ENCODE results near the gene RGL3. TPM values are rescaled to one million over a fixed set of nuclear protein-coding genes. Genes with fewer than 3 reads are reported as not detected.
"Not testable (repeated sequence)": the region's sequence is repeated elsewhere in the genome, so short reads cannot be mapped to it uniquely, and the experiment has no call there.

The RGL3 gene
- total RNA-seq, 6 experiments from 2014 or later = 6.7 to 26.6 (median 19.7) TPM

DNA sequence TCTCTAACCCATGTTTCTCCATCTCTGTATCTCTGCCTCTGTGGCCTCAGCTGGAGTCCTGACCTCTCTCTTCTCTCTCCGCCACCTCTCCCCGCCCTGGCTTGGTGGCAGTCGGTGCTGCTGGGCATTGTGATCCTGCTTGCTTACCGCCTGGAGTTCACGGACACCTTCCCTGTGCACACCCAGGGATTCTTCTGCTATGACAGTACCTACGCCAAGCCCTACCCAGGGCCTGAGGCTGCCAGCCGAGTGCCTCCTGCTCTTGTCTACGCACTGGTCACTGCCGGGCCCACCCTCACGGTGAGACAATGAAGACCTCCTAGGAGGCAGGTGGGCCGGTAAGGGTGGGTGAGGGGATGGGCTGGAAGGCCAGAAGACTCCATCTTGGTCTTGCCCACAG is 59.7 kb downstream of the RGL3 start:
- ATAC-seq (no peak), DNase-seq (peak in 1 of 3 donors; percentile 47)
- no peak for TF ChIP-seq POLR2A (IDR thresholded peaks at IDR 0.05)
- TF ChIP-seq, protein P1, sequence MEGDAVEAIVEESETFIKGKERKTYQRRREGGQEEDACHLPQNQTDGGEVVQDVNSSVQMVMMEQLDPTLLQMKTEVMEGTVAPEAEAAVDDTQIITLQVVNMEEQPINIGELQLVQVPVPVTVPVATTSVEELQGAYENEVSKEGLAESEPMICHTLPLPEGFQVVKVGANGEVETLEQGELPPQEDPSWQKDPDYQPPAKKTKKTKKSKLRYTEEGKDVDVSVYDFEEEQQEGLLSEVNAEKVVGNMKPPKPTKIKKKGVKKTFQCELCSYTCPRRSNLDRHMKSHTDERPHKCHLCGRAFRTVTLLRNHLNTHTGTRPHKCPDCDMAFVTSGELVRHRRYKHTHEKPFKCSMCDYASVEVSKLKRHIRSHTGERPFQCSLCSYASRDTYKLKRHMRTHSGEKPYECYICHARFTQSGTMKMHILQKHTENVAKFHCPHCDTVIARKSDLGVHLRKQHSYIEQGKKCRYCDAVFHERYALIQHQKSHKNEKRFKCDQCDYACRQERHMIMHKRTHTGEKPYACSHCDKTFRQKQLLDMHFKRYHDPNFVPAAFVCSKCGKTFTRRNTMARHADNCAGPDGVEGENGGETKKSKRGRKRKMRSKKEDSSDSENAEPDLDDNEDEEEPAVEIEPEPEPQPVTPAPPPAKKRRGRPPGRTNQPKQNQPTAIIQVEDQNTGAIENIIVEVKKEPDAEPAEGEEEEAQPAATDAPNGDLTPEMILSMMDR (IDR thresholded peaks at IDR 0.05) = no peak
- Histone ChIP-seq H3K27me3 (no peaks in the 10 kb centered on the region), H3K9me3 (no peaks in the 10 kb centered on the region), H3K27ac (no peak overlapping the region), H3K4me3 (no peak overlapping the region), H3K4me1 (peaks cover 0 to 15% (median 3%) of the 10 kb centered on the region in 4 donors), H3K36me3 (no peaks in the 10 kb centered on the region)
- WGBS (ENCODE audit: insufficient coverage, low coverage, low lambda C conversion rate, missing lambda C conversion rate) = 92% methylated on average over 11 of the region's 11 CpGs
- intact Hi-C loops (cut with DNase I) = no loop called here

DNA sequence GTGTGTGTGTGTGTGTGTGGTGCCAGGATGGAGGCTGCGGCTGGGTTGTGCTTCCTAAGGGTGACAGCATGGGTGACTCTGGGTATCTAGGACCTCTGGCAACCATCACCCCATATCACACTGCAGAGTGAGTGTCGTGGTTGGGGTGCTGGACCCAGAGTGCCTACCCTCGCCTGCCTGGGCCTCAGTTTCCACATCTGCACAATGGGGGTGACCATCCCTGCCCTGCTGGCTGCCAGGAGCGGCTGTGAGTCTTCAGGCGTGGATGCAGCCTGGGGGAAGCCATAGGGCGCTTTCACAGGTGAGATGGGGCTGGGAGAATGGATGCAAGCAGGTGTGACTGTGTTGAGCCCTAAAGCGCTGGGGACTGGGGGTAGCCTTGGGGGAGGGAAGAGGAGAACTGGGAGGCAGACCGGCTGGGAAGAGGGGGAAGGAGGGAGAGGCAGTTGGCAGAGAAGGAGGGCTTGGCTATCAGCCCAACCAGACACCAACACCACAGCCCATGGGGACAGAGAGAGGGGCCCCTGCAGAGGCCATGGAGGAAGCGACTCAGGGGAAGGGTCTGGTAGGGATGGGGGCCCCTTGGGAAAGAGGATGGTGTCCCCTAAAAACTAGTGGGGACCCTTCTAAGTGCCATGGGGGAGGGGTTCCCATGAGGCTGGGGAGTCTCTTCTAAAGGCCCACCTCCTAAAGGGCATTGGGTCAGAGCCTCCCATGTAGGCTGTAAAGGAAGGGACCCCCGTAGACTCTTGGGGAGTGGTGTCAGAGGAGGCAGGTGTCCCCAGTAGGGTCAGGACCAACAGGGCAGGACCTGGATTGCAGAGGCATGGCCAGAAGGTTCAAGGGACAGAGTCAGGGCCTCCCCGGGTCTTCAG is 62.2 kb downstream of the RGL3 start:
- H3K9me3 ChIP-seq = no peaks in the 10 kb centered on the region
- TF ChIP-seq POLR2A (IDR thresholded peaks at IDR 0.05) = no peak
- TF ChIP-seq, protein P1 (IDR thresholded peaks at IDR 0.05) = no peak
- 78% methylated on average over 4 of the region's 11 CpGs for WGBS (ENCODE audit: insufficient coverage, low coverage, low lambda C conversion rate, missing lambda C conversion rate)

DNA sequence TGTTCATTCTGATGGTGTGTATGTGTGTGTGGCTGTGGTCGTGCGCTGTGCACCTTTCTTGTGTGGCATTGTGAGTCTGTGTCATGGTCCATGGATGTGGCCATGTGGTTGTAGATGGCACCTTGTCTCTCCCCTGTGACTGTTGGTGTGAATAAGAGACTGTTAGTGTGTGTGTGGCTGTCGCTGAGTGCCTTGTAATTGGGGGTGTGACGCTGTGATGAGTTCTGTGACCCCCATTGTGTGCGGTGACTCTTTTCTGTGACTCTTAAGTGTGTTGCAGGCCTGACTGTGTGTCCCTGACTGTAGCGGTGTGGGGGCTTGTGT is 63.1 kb downstream of the RGL3 start:
- no peak for DNase-seq
- intact Hi-C loops (cut with DNase I) = no loop called here
- no peaks in the 10 kb centered on the region for H3K27me3 ChIP-seq
- no CpG with 5 or more reads among the region's 6 CpGs for WGBS (ENCODE audit: insufficient coverage, low coverage, low lambda C conversion rate, missing lambda C conversion rate)
- no peaks in the 10 kb centered on the region for H3K36me3 ChIP-seq
- no peak for ATAC-seq
- H3K4me3 ChIP-seq = peak overlapping the region; percentile 48 to 53 (median 50)
- no peak overlapping the region for H3K27ac ChIP-seq
- TF ChIP-seq POLR2A (IDR thresholded peaks at IDR 0.05) = no peak
- TF ChIP-seq, protein P1 (IDR thresholded peaks at IDR 0.05) = no peak
- peaks cover 0 to 8% (median 2%) of the 10 kb centered on the region in 4 donors for H3K4me1 ChIP-seq
- no peaks in the 10 kb centered on the region for H3K9me3 ChIP-seq

More for the DNA sequence above, 62.2 kb downstream of the RGL3 start:
- no peaks in the 10 kb centered on the region for H3K27me3 ChIP-seq
- no peak overlapping the region for H3K4me3 ChIP-seq
- peak in 1 of 3 donors; percentile 44 for DNase-seq
- no peak overlapping the region for H3K27ac ChIP-seq
- H3K36me3 ChIP-seq = no peaks in the 10 kb centered on the region
- no peak for ATAC-seq
- intact Hi-C loops (cut with DNase I) = no loop called here
- peaks cover 0 to 15% (median 3%) of the 10 kb centered on the region in 4 donors for H3K4me1 ChIP-seq

- intact Hi-C loops (cut with DNase I) = no loop called here
- Histone ChIP-seq H3K9me3 (no peaks in the 10 kb centered on the region), H3K4me3 (peak within 1 kb of the TSS; percentile 48 to 53 (median 50)), H3K4me1 (peaks cover 0 to 5% (median 0%) of the 10 kb centered on the region in 4 donors), H3K27me3 (no peaks in the 10 kb centered on the region), H3K27ac (peak within 1 kb of the TSS in 1 of 3 donors; percentile 8), H3K36me3 (no peaks in the 10 kb centered on the region)
- TF ChIP-seq, protein P1 (IDR thresholded peaks at IDR 0.05) = no peak
- peak; percentile 71 for TF ChIP-seq POLR2A (IDR thresholded peaks at IDR 0.05)
- 2% methylated on average over 28 of the region's 62 CpGs for WGBS (ENCODE audit: insufficient coverage, low coverage, low lambda C conversion rate, missing lambda C conversion rate)
- DNase-seq (peak; percentile 92 to 94 (median 93)), ATAC-seq (peak; percentile 94 to 98 (median 95))
Measured at GRCh38 chr19:11355160-11356073, 63.7 kb downstream of the RGL3 start, which contains the start of gene PLPPR2. Gene PLPPR2, plus strand, starts transcription at chr19:11355432. Its CDS starts 2,242 bp downstream, at chr19:11357674.

DNA sequence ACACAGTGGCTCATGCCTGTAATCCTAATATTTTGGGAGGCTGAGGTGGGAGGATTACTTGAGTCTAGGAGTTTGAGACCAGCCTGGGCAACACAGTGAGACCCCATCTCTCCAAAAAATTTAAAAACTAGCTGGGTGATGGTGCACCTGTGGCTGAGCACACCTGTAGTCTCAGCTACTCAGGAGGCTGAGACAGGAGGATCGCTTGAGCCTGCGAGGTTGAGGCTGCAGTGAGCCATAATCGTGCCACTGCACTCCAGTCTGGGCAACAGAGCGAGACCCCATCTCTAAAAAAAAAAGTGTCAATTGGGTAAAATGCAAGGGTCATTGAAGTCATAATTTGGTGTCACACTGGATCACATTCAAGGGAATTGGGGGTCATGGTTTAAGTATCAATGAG is 65.0 kb downstream of the RGL3 start:
- H3K27me3 ChIP-seq; H3K27ac ChIP-seq; intact Hi-C loops (cut with DNase I); H3K4me1 ChIP-seq; ATAC-seq; H3K36me3 ChIP-seq; H3K9me3 ChIP-seq; H3K4me3 ChIP-seq; DNase-seq: not testable (repeated sequence)
- WGBS (ENCODE audit: insufficient coverage, low coverage, low lambda C conversion rate, missing lambda C conversion rate) = 100% methylated on average over 4 of the region's 4 CpGs

Measured in right lobe of liver (tissue), 6 donors.